Activated CD4-positive, alpha-beta T cell treated with anti-CD3 and anti-CD28 coated beads, Interleukin-2, amount 10 ng/mL, durations not matched to agents 7 days and 5 days (primary cell): ENCODE data around the gene PTGS1. TPM values are rescaled to one million over a fixed set of nuclear protein-coding genes. Genes with fewer than 3 reads are reported as not detected.
"Not testable (repeated sequence)": the region's sequence is repeated elsewhere in the genome, so short reads cannot be mapped to it uniquely, and the experiment has no call there.

Source experiments
- CTCF ChIA-PET: fragments of 350-600 bp; sonication (Branson Sonifier 250); formaldehyde crosslinking; loops from one replicate; lab custom pipeline; 2021; ENCODE audit warnings: antibody characterized with exemption; lab: Charles Lee
- POLR2A ChIA-PET: fragments of 350-600 bp; sonication (Branson Sonifier 250); formaldehyde crosslinking; loops from one replicate; lab custom pipeline; 2021; ENCODE audit warnings: antibody characterized with exemption; lab: Charles Lee
- DNase-seq: peaks from one replicate; pipeline ENCODE4 v3.0.0-alpha.2; 2020
- H3K27ac Mint-ChIP-seq: one replicate; pipeline ENCODE4 v1.8.0; 2021; ENCODE audit warnings: mild to moderate bottlenecking, moderate library complexity, mixed read lengths
- H3K27me3 Mint-ChIP-seq: one replicate; pipeline ENCODE4 v1.8.0; 2021; ENCODE audit warnings: mixed read lengths
- H3K36me3 Mint-ChIP-seq: one replicate; pipeline ENCODE4 v1.8.0; 2021; ENCODE audit warnings: low read depth, mixed read lengths
- H3K4me1 Mint-ChIP-seq: one replicate; pipeline ENCODE4 v1.8.0; 2021; ENCODE audit warnings: mixed read lengths
- H3K4me3 Mint-ChIP-seq: one replicate; pipeline ENCODE4 v1.8.0; 2021; ENCODE audit warnings: mild to moderate bottlenecking, moderate library complexity, mixed read lengths
- H3K9me3 Mint-ChIP-seq: one replicate; pipeline ENCODE4 v1.8.0; 2021; ENCODE audit warnings: mixed read lengths
- total RNA-seq, 2 experiments: library from RNA; stranded (reverse); gene quantifications; one replicate each; pipeline ENCODE4 v1.2.3, GENCODE V29; 2021

PTGS1 gene
- total RNA-seq, 2 experiments from 2014 or later: not detected

GRCh38 chr9:122349201-122349600 is 21.6 kb upstream of the PTGS1 start:
- ChIA-PET CTCF (interaction anchor here (2.3 to 8.6 kb wide), 3 partner anchors 9 to 251 kb away, joined by 12 to 60 read pairs (median 16); no protein-coding TSS in a partner anchor), POLR2A (no interaction called here)
- H3K9me3 Mint-ChIP-seq: no peaks in the 10 kb centered on the region
- H3K4me1 Mint-ChIP-seq: peaks cover 18% of the 10 kb centered on the region
- no peak for DNase-seq
- H3K4me3 Mint-ChIP-seq: no peak overlapping the region
- no peak overlapping the region for H3K27ac Mint-ChIP-seq
- H3K36me3 Mint-ChIP-seq: peaks cover 2% of the 10 kb centered on the region
- peaks cover 32% of the 10 kb centered on the region for H3K27me3 Mint-ChIP-seq

GRCh38 chr9:122350577-122351355 is 20.1 kb upstream of the PTGS1 start:
- Mint-ChIP-seq H3K4me3 (no peak overlapping the region), H3K27me3 (peaks cover 26% of the 10 kb centered on the region), H3K27ac (no peak overlapping the region), H3K4me1 (peaks cover 18% of the 10 kb centered on the region), H3K36me3 (peaks cover 2% of the 10 kb centered on the region), H3K9me3 (no peaks in the 10 kb centered on the region)
- peak; percentile 79 for DNase-seq
- CTCF ChIA-PET: interaction anchor here (0.5 to 8.6 kb wide), 14 partner anchors 9 to 460 kb away, joined by 3 to 60 read pairs (median 3); no protein-coding TSS in a partner anchor
- POLR2A ChIA-PET: interaction anchor here (0.6 kb wide), 1 partner anchor 238 kb away, joined by 4 read pairs; no protein-coding TSS in a partner anchor

DNA sequence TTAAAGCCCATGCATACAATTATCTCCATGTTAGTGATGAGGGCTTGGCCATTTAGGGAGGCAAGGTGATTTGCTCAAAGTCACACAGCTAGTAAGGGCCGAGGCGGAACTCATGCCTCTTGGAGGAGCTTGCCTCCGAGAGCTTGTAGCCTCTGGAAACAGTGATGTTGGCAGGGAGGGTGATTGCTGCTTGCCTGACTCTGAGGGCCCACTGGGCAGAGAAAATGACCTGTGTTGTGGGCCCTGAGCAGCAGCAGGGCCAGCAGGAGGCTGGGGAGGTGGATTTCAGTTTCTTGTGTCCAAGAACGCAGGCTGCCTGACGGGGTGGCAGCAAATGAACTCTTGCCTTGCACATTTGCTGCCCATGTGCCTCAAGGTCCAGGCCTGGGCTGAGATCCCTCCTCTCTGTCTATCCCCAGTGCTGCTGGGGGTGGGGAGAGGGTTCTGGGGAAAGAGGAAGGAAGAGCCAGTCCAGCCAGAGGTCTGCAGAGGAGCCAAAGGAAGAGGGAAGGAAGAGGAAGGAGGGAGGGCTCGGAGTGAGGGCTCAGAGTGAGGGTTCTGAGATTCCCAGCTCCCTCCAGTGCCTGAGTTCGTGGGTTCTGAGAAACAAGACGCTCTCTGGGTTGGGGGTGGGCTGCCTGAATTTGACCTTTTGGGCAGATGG is 16.2 kb upstream of the PTGS1 start:
- POLR2A ChIA-PET: no interaction called here
- H3K27ac Mint-ChIP-seq: no peak overlapping the region
- peaks cover 4% of the 10 kb centered on the region for H3K27me3 Mint-ChIP-seq
- no peak for DNase-seq
- H3K4me3 Mint-ChIP-seq: no peak overlapping the region
- H3K9me3 Mint-ChIP-seq: peaks cover 3% of the 10 kb centered on the region
- no peaks in the 10 kb centered on the region for H3K4me1 Mint-ChIP-seq
- no peaks in the 10 kb centered on the region for H3K36me3 Mint-ChIP-seq
- CTCF ChIA-PET: interaction anchor here (1.2 to 1.6 kb wide), 2 partner anchors 14 to 120 kb away, joined by 3 read pairs; no protein-coding TSS in a partner anchor

DNA sequence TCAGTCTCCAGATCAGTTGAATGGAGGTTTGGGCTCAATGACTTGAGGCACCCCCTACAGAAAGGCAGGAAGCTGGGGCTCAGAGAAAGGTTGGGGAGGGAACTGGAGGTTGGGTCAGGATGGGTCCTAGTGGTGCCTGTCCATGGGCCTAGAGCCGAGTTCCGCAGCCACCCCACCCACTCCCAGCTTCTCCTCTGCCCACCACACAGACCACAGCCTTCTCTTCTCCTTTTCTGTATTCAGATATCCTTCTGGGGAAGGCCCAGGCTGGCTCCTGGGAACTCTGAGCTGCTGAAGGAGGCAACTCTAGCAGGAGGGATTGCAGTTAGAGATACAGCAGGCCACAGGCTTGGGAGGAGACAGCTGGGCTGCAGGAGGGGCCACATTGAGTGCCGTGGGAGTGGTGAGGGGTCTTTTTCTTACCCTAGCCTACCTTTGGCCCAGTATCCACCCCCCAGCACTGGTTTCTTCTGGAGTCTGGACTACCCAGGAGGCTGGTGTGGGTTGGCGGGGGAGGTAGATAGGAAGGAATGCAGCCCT is 15.4 kb upstream of the PTGS1 start:
- Mint-ChIP-seq H3K27ac (no peak overlapping the region), H3K36me3 (no peaks in the 10 kb centered on the region), H3K4me3 (no peak overlapping the region), H3K27me3 (no peaks in the 10 kb centered on the region), H3K9me3 (peaks cover 3% of the 10 kb centered on the region), H3K4me1 (no peaks in the 10 kb centered on the region)
- no peak for DNase-seq
- ChIA-PET POLR2A (no interaction called here), CTCF (interaction anchor here (1.6 kb wide), 1 partner anchor 14 kb away, joined by 3 read pairs; no protein-coding TSS in a partner anchor)

GRCh38 chr9:122356627-122357026 is 14.2 kb upstream of the PTGS1 start:
- Mint-ChIP-seq H3K27me3 (no peaks in the 10 kb centered on the region), H3K36me3 (no peaks in the 10 kb centered on the region), H3K4me1 (no peaks in the 10 kb centered on the region), H3K4me3 (no peak overlapping the region), H3K27ac (no peak overlapping the region), H3K9me3 (peaks cover 3% of the 10 kb centered on the region)
- CTCF ChIA-PET: no interaction called here
- DNase-seq: no peak
- POLR2A ChIA-PET: no interaction called here

- Mint-ChIP-seq H3K27ac (no peak overlapping the region), H3K9me3 (peaks cover 3% of the 10 kb centered on the region), H3K36me3 (no peaks in the 10 kb centered on the region), H3K27me3 (no peaks in the 10 kb centered on the region), H3K4me1 (no peaks in the 10 kb centered on the region), H3K4me3 (no peak overlapping the region)
- POLR2A ChIA-PET: no interaction called here
- DNase-seq: no peak
- CTCF ChIA-PET: interaction anchor here (1.1 kb wide), 1 partner anchor 21 kb away, joined by 3 read pairs; no protein-coding TSS in a partner anchor
Measured at GRCh38 chr9:122360891-122361290, 9.9 kb upstream of the PTGS1 start.

- H3K36me3 Mint-ChIP-seq, H3K27ac Mint-ChIP-seq, H3K4me1 Mint-ChIP-seq, H3K9me3 Mint-ChIP-seq, H3K4me3 Mint-ChIP-seq, POLR2A ChIA-PET, DNase-seq, H3K27me3 Mint-ChIP-seq: not testable (repeated sequence)
- CTCF ChIA-PET: interaction anchor here (0.7 to 1.3 kb wide), 2 partner anchors 18 to 473 kb away, joined by 3 read pairs; no protein-coding TSS in a partner anchor
Measured at GRCh38 chr9:122363131-122363530, 7.7 kb upstream of the PTGS1 start.

GRCh38 chr9:122364117-122364782 is 6.6 kb upstream of the PTGS1 start:
- no peak overlapping the region for H3K4me3 Mint-ChIP-seq
- H3K4me1 Mint-ChIP-seq: no peaks in the 10 kb centered on the region
- no peaks in the 10 kb centered on the region for H3K9me3 Mint-ChIP-seq
- DNase-seq: no peak
- H3K27me3 Mint-ChIP-seq: no peaks in the 10 kb centered on the region
- CTCF ChIA-PET: interaction anchor here (0.8 kb wide), 1 partner anchor 277 kb away, joined by 5 read pairs; no protein-coding TSS in a partner anchor
- no peaks in the 10 kb centered on the region for H3K36me3 Mint-ChIP-seq
- POLR2A ChIA-PET: interaction anchor here (0.6 kb wide), 1 partner anchor 102 kb away, joined by 3 read pairs; no protein-coding TSS in a partner anchor
- H3K27ac Mint-ChIP-seq: no peak overlapping the region

- POLR2A ChIA-PET: no interaction called here
- no peak for DNase-seq
- no peak overlapping the region for H3K4me3 Mint-ChIP-seq
- H3K9me3 Mint-ChIP-seq: no peaks in the 10 kb centered on the region
- no peaks in the 10 kb centered on the region for H3K36me3 Mint-ChIP-seq
- H3K4me1 Mint-ChIP-seq: no peaks in the 10 kb centered on the region
- CTCF ChIA-PET: interaction anchor here (0.5 to 0.8 kb wide), 2 partner anchors 37 to 278 kb away, joined by 3 to 5 read pairs; no protein-coding TSS in a partner anchor
- no peak overlapping the region for H3K27ac Mint-ChIP-seq
- H3K27me3 Mint-ChIP-seq: no peaks in the 10 kb centered on the region
Measured at GRCh38 chr9:122364783-122365150, 6.1 kb upstream of the PTGS1 start.

GRCh38 chr9:122366074-122366660 is 4.7 kb upstream of the PTGS1 start:
- Mint-ChIP-seq H3K9me3 (no peaks in the 10 kb centered on the region), H3K4me3 (no peak overlapping the region), H3K27me3 (peaks cover 10% of the 10 kb centered on the region), H3K4me1 (peaks cover 10% of the 10 kb centered on the region), H3K36me3 (no peaks in the 10 kb centered on the region), H3K27ac (no peak overlapping the region)
- ChIA-PET POLR2A (no interaction called here), CTCF (interaction anchor here (0.5 to 0.8 kb wide), 4 partner anchors 13 to 61 kb away, joined by 3 read pairs; no protein-coding TSS in a partner anchor)
- no peak for DNase-seq

DNA sequence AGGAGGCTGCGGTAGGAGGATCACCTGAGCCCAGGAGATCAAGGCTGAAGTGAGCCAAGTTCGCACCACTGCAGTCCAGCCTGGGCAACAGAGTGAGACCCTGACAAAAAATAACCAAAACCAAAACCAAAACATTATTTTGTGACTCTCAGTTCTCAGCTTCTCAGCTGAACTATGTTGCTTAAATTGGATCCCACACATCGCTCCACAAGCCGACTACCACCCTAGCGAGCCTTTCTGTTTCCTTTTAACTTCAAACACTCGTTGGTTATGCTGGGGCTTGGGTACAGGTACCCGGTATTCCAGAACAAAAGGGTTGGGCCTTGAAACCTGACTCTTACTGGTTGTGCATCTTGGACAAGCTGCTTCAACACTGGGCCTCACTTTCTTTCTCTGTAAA is 3.8 kb upstream of the PTGS1 start:
- no peaks in the 10 kb centered on the region for H3K36me3 Mint-ChIP-seq
- peaks cover 16% of the 10 kb centered on the region for H3K27me3 Mint-ChIP-seq
- ChIA-PET POLR2A (no interaction called here), CTCF (interaction anchor here (0.8 kb wide), 1 partner anchor 19 kb away, joined by 3 read pairs; no protein-coding TSS in a partner anchor)
- H3K4me3 Mint-ChIP-seq: no peak overlapping the region
- no peak for DNase-seq
- H3K27ac Mint-ChIP-seq: no peak overlapping the region
- H3K9me3 Mint-ChIP-seq: no peaks in the 10 kb centered on the region
- H3K4me1 Mint-ChIP-seq: peaks cover 14% of the 10 kb centered on the region
